ENCODE data around the gene RETREG3.

The RETREG3 gene

DNA sequence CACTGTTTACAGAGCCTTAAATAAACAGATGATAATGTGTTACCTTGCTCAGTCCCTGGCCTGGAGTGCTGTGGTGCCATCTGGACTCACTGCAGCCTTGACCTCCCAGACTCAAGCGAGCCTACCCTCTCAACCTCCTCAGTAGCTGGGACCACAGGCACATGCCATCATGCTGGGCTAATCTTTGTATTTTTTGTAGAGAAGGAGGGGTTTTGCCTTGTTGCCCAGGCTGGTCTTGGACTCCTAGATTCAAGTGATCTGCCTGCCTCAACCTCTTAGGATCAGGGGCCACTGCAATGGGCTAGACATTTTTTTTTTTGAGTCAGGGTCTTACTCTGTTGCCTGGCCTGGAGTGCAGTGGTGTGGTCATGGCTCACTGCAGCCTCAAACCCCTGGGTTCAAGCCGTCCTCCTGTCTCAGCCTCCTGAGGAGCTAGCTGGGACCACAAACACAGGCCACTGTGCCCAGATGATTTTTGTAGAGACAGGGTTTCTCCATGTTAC, 78.2 kb downstream of the RETREG3 start:
- no peak for DNase-seq (ENCODE audit: low spot score)
